Hepatocyte (in vitro differentiated cells): ENCODE data around the gene HPSE2. TPM values are rescaled to one million over a fixed set of nuclear protein-coding genes. Genes with fewer than 3 reads are reported as not detected.

Experiments
- DNase-seq: peaks from one replicate; pipeline ENCODE4 v3.0.0-alpha.2; 2016; ENCODE audit warnings: low spot score
- H2AFZ ChIP-seq: fragments of 200-600 bp; sonication (generic); 2 replicates; pipeline ENCODE4 v1.6.0; 2016; ENCODE audit warnings: antibody characterized with exemption, mild to moderate bottlenecking
- H3K27ac ChIP-seq: fragments of 200-600 bp; sonication (generic); 2 replicates; pipeline ENCODE4 v1.5.1; 2016; ENCODE audit warnings: mild to moderate bottlenecking
- H3K27me3 ChIP-seq: fragments of 200-600 bp; sonication (generic); 2 replicates; pipeline ENCODE4 v1.6.1; 2016
- H3K36me3 ChIP-seq: fragments of 200-600 bp; sonication (generic); replicated peaks from 2 replicates; pipeline ENCODE4 v1.5.1; 2016; ENCODE audit warnings: low read depth; ENCODE audit not compliant: insufficient read depth
- H3K4me1 ChIP-seq: fragments of 200-600 bp; sonication (generic); 2 replicates; pipeline ENCODE4 v1.5.1; 2016; ENCODE audit warnings: mild to moderate bottlenecking, moderate library complexity; ENCODE audit not compliant: insufficient read depth
- H3K4me2 ChIP-seq: fragments of 200-600 bp; sonication (generic); 2 replicates; pipeline ENCODE4 v1.6.0; 2016
- H3K4me3 ChIP-seq: fragments of 200-600 bp; sonication (generic); 2 replicates; pipeline ENCODE4 v1.5.1; 2016; ENCODE audit warnings: mild to moderate bottlenecking
- H3K79me2 ChIP-seq: fragments of 200-600 bp; sonication (generic); 2 replicates; pipeline ENCODE4 v1.6.0; 2017; ENCODE audit warnings: mild to moderate bottlenecking
- H3K9me2 ChIP-seq: fragments of 200-600 bp; sonication (generic); replicated peaks from 2 replicates; pipeline ENCODE4 v1.6.0; 2017; ENCODE audit warnings: mild to moderate bottlenecking; ENCODE audit not compliant: insufficient read depth
- H3K9me3 ChIP-seq: fragments of 200-600 bp; sonication (generic); 2 replicates; pipeline ENCODE4 v1.5.1; 2016; ENCODE audit warnings: low read depth, mild to moderate bottlenecking
- H4K20me1 ChIP-seq: fragments of 200-600 bp; sonication (generic); 2 replicates; pipeline ENCODE4 v1.6.0; 2016; ENCODE audit warnings: mild to moderate bottlenecking; ENCODE audit not compliant: insufficient read depth, poor library complexity, severe bottlenecking
- CTCF ChIP-seq: fragments of 200-600 bp; sonication (generic); IDR thresholded peaks from 2 replicates; pipeline ENCODE4 v1.5.1; 2016; ENCODE audit warnings: antibody characterized with exemption, mild to moderate bottlenecking; ENCODE audit not compliant: poor library complexity
- EZH2 ChIP-seq: fragments of 200-600 bp; sonication (generic); IDR thresholded peaks from 2 replicates; pipeline ENCODE4 v1.6.1; 2016; ENCODE audit warnings: antibody characterized with exemption, mild to moderate bottlenecking, borderline replicate concordance
- EZH2phosphoT487 ChIP-seq: fragments of 200-600 bp; sonication (generic); IDR thresholded peaks from one replicate; pipeline ENCODE4 v1.6.1; 2018; ENCODE audit warnings: antibody characterized with exemption, mild to moderate bottlenecking, low read depth, moderate library complexity; ENCODE audit not compliant: unreplicated experiment, severe bottlenecking
- WGBS: methylation state at CpG from one replicate; pipeline ENCODE4 v1.1.6; 2016; ENCODE audit warnings: low lambda C conversion rate; ENCODE audit errors: missing lambda C conversion rate; 5-methylcytosine and 5-hydroxymethylcytosine counted together
- polyA plus RNA-seq: library from polyadenylated mRNA; unstranded; fragments of >200 nt; fragmentation: Nextera tagmentation; extraction: Ambion mirVana; gene quantifications from 2 replicates; pipeline ENCODE4 v1.2.1, GENCODE V29; 2016
- total RNA-seq: library from RNA; depleted of rRNA; stranded (reverse); fragments of >200 nt; gene quantifications from 2 replicates; pipeline ENCODE4 v1.2.3, GENCODE V29; 2014

HPSE2 gene
- total and polyA plus RNA-seq, 2 experiments from 2014 or later = 3.7 to 5.7 TPM

- H2AFZ ChIP-seq = peak overlapping the region; percentile 4
- H3K4me2 ChIP-seq = no peak overlapping the region
- 56% methylated on average over 14 of the region's 15 CpGs for WGBS
- no peak for DNase-seq
- no peaks in the 10 kb centered on the region for H3K9me3 ChIP-seq
- H4K20me1 ChIP-seq = no peaks in the 10 kb centered on the region
- no peaks in the 10 kb centered on the region for H3K79me2 ChIP-seq
- H3K36me3 ChIP-seq = no peaks in the 10 kb centered on the region
- H3K4me3 ChIP-seq = no peak overlapping the region
- TF ChIP-seq EZH2 (no peak), CTCF (no peak), EZH2phosphoT487 (no peak)
- H3K27me3 ChIP-seq = no peaks in the 10 kb centered on the region
- no peak overlapping the region for H3K27ac ChIP-seq
- H3K4me1 ChIP-seq = peaks cover 26% of the 10 kb centered on the region
- H3K9me2 ChIP-seq = no peaks in the 10 kb centered on the region
These were observed 768.7 kb downstream of the HPSE2 start for GRCh38 chr10:98466861-98467505.

GRCh38 chr10:98465866-98466265 is 769.8 kb downstream of the HPSE2 start:
- DNase-seq = no peak
- Histone ChIP-seq H3K79me2 (no peaks in the 10 kb centered on the region), H4K20me1 (no peaks in the 10 kb centered on the region), H3K36me3 (no peaks in the 10 kb centered on the region), H3K27me3 (no peaks in the 10 kb centered on the region), H3K4me3 (no peak overlapping the region), H3K27ac (no peak overlapping the region), H3K4me2 (no peak overlapping the region), H3K4me1 (peaks cover 20% of the 10 kb centered on the region), H3K9me2 (no peaks in the 10 kb centered on the region), H3K9me3 (no peaks in the 10 kb centered on the region), H2AFZ (no peak overlapping the region)
- WGBS = 75% methylated on average over 3 of the region's 3 CpGs
- TF ChIP-seq EZH2phosphoT487 = no peak

GRCh38 chr10:98463976-98464754 is 771.5 kb downstream of the HPSE2 start:
- no peaks in the 10 kb centered on the region for H3K9me3 ChIP-seq
- TF ChIP-seq CTCF = no peak
- no peak for TF ChIP-seq EZH2phosphoT487
- TF ChIP-seq EZH2 = no peak
- H3K4me2 ChIP-seq = no peak overlapping the region
- H4K20me1 ChIP-seq = no peaks in the 10 kb centered on the region
- no peak overlapping the region for H3K4me3 ChIP-seq
- 92% methylated on average over 8 of the region's 8 CpGs for WGBS
- peaks cover 20% of the 10 kb centered on the region for H3K4me1 ChIP-seq
- H3K79me2 ChIP-seq = no peaks in the 10 kb centered on the region
- H3K27ac ChIP-seq = no peak overlapping the region
- no peaks in the 10 kb centered on the region for H3K9me2 ChIP-seq
- DNase-seq = no peak
- H3K36me3 ChIP-seq = no peaks in the 10 kb centered on the region
- H2AFZ ChIP-seq = no peak overlapping the region
- no peaks in the 10 kb centered on the region for H3K27me3 ChIP-seq

GRCh38 chr10:98463016-98463415 is 772.6 kb downstream of the HPSE2 start:
- Histone ChIP-seq H3K4me3 (no peak overlapping the region), H3K4me1 (peaks cover 11% of the 10 kb centered on the region), H3K9me3 (no peaks in the 10 kb centered on the region), H3K79me2 (no peaks in the 10 kb centered on the region), H2AFZ (no peak overlapping the region), H4K20me1 (no peaks in the 10 kb centered on the region), H3K36me3 (no peaks in the 10 kb centered on the region), H3K9me2 (no peaks in the 10 kb centered on the region), H3K27ac (no peak overlapping the region), H3K4me2 (no peak overlapping the region), H3K27me3 (no peaks in the 10 kb centered on the region)
- TF ChIP-seq EZH2phosphoT487 (no peak), CTCF (no peak), EZH2 (no peak)
- WGBS = 96% methylated on average over 6 of the region's 6 CpGs
- no peak for DNase-seq
